ENCODE data around the gene PECR. TPM values are rescaled to one million over a fixed set of nuclear protein-coding genes. Genes with fewer than 3 reads are reported as not detected.

Gene PECR
- total and polyA plus RNA-seq, 4 donors = 10.6 to 25.9 (median 13.4) TPM

DNA sequence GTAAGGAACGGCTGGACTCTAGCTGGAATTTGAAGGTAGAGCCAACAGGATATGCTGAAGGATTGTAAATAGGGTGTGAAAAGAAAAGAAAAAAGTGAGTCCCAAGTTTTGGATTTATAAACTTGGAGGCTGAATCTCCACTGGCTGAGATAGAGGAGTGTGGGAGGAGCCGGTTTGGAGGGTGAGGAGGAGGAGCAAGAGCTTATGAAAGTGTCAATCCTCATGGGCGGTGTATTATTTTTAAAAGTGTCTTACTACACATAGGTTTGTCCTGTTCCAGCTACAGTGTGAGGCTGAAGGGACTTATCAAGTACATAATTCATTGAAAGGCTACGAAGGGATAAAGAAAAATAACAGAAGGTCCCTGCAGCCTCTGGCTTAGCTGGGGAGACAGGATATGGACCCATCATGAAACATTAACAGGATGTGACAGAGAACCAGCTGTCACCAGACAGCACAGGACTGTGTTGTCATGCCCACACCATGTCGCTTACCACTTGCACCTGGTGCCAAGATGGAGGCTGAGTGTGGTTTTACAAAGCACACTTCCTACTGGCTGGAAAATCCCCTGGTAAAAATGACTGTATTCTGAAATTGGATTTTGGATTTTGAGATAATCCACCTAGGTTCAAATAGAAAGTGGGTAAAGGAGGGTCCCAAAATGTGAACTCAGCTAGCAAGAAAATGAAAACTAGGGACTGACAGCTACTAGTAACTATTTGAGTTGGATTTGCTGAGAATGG, 65.7 kb downstream of the PECR start:
- DNase-seq (peak in 1 of 3 donors; percentile 47), ATAC-seq (ENCODE audit: insufficient read depth, low FRiP score) (no peak)
- 58 to 66% methylated on average over 5 of the region's 5 CpGs for WGBS, 2 donors
- Histone ChIP-seq H3K4me3 (no peak overlapping the region), H3K9me3 (ENCODE audit: control insufficient read depth in 4 of 4, insufficient read depth in 3 of 4, low read length in 3 of 4) (no peaks in the 10 kb centered on the region), H3K36me3 (ENCODE audit: control insufficient read depth in 4 of 4, insufficient read depth in 4 of 4, low read length in 4 of 4) (no peaks in the 10 kb centered on the region), H3K27ac (ENCODE audit: low read depth in 1 of 2, low read length in 1 of 2) (no peak overlapping the region), H3K27me3 (ENCODE audit: control insufficient read depth in 3 of 3, insufficient read depth in 3 of 3, low read length in 2 of 3) (no peaks in the 10 kb centered on the region), H3K4me1 (ENCODE audit: control insufficient read depth in 5 of 5, insufficient read depth in 5 of 5, low read length in 5 of 5) (peaks cover 0 to 15% (median 0%) of the 10 kb centered on the region in 5 donors), H3K9ac (ENCODE audit: insufficient read depth in 1 of 2, low read length in 2 of 2) (no peak overlapping the region)
- TF ChIP-seq, protein P1, sequence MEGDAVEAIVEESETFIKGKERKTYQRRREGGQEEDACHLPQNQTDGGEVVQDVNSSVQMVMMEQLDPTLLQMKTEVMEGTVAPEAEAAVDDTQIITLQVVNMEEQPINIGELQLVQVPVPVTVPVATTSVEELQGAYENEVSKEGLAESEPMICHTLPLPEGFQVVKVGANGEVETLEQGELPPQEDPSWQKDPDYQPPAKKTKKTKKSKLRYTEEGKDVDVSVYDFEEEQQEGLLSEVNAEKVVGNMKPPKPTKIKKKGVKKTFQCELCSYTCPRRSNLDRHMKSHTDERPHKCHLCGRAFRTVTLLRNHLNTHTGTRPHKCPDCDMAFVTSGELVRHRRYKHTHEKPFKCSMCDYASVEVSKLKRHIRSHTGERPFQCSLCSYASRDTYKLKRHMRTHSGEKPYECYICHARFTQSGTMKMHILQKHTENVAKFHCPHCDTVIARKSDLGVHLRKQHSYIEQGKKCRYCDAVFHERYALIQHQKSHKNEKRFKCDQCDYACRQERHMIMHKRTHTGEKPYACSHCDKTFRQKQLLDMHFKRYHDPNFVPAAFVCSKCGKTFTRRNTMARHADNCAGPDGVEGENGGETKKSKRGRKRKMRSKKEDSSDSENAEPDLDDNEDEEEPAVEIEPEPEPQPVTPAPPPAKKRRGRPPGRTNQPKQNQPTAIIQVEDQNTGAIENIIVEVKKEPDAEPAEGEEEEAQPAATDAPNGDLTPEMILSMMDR (IDR thresholded peaks at IDR 0.05; ENCODE audit: control extremely low read depth, extremely low read depth) = no peak

DNA sequence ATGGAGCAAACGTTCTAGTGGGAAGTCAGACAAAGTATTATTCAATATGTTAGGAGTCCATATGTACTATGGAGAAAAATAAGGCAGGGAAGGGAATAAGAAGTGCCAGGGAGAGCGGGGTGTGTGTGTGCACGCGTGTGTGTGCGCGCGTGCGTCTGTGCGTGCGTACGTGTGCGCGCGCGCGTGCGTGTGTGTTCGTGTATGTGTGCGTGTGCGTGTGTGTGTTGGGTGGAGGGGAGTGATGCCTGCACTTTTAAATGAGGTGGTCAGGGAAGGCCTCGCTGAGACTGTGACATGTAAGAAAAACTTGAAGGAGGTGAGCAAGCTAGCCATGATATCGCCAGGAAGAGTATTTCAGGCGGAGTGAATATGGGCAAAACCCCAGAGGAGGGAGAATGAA, 66.6 kb downstream of the PECR start:
- TF ChIP-seq, protein P1 (IDR thresholded peaks at IDR 0.05; ENCODE audit: control extremely low read depth, extremely low read depth) = no peak
- Histone ChIP-seq H3K27me3 (ENCODE audit: control insufficient read depth in 3 of 3, insufficient read depth in 3 of 3, low read length in 2 of 3) (no peaks in the 10 kb centered on the region), H3K4me3 (no peak overlapping the region), H3K27ac (ENCODE audit: low read depth in 1 of 2, low read length in 1 of 2) (no peak overlapping the region), H3K9ac (ENCODE audit: insufficient read depth in 1 of 2, low read length in 2 of 2) (no peak overlapping the region), H3K9me3 (ENCODE audit: control insufficient read depth in 4 of 4, insufficient read depth in 3 of 4, low read length in 3 of 4) (no peaks in the 10 kb centered on the region), H3K36me3 (ENCODE audit: control insufficient read depth in 4 of 4, insufficient read depth in 4 of 4, low read length in 4 of 4) (no peaks in the 10 kb centered on the region), H3K4me1 (ENCODE audit: control insufficient read depth in 5 of 5, insufficient read depth in 5 of 5, low read length in 5 of 5) (peaks cover 0 to 15% (median 0%) of the 10 kb centered on the region in 5 donors)
- DNase-seq (no peak), ATAC-seq (ENCODE audit: insufficient read depth, low FRiP score) (no peak)
- 94 to 97% methylated on average over 23 of the region's 23 CpGs for WGBS, 2 donors

DNA sequence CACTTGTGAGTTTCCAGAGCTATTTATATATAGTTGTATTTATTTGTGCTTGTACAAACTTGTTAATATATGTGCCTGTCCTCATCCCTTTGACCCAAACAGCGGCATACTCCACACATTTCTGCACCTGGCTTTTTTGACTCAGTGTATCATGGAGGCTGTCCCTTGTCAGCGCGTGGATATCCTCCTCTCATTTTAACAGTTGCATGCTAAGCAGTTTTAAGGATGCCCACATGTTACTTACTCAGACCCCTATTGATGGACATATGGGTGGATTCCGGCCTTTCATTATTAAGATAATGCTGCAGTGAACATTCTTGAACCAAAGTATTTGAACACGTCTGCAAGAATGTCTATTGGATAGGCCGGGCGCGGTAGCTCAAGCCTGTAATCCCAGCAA, 67.6 kb downstream of the PECR start:
- H3K4me3 ChIP-seq = no peak overlapping the region

More for the DNA sequence above, 67.6 kb downstream of the PECR start:
- ATAC-seq (ENCODE audit: insufficient read depth, low FRiP score) = no peak
- Histone ChIP-seq H3K4me1 (ENCODE audit: control insufficient read depth in 5 of 5, insufficient read depth in 5 of 5, low read length in 5 of 5) (peaks cover 0 to 15% (median 0%) of the 10 kb centered on the region in 5 donors), H3K36me3 (ENCODE audit: control insufficient read depth in 4 of 4, insufficient read depth in 4 of 4, low read length in 4 of 4) (no peaks in the 10 kb centered on the region), H3K9me3 (ENCODE audit: control insufficient read depth in 4 of 4, insufficient read depth in 3 of 4, low read length in 3 of 4) (no peaks in the 10 kb centered on the region), H3K27ac (ENCODE audit: low read depth in 1 of 2, low read length in 1 of 2) (no peak overlapping the region), H3K27me3 (ENCODE audit: control insufficient read depth in 3 of 3, insufficient read depth in 3 of 3, low read length in 2 of 3) (no peaks in the 10 kb centered on the region), H3K9ac (ENCODE audit: insufficient read depth in 1 of 2, low read length in 2 of 2) (peak overlapping the region in 1 of 2 donors; percentile 23)
- TF ChIP-seq, protein P1 (IDR thresholded peaks at IDR 0.05; ENCODE audit: control extremely low read depth, extremely low read depth) = no peak
- WGBS, 2 donors = 91 to 92% methylated on average over 8 of the region's 8 CpGs
- DNase-seq = no peak
